ENCODE data around the gene AIG1. TPM values are rescaled to one million over a fixed set of nuclear protein-coding genes. Genes with fewer than 3 reads are reported as not detected.

AIG1 gene
- total RNA-seq, 1 experiment from 2014 or later = 175 TPM

GRCh38 chr6:143096403-143096802 lies 35.7 kb downstream of the AIG1 start:
- DNase-seq (ENCODE audit: low read depth) = no peak

DNA sequence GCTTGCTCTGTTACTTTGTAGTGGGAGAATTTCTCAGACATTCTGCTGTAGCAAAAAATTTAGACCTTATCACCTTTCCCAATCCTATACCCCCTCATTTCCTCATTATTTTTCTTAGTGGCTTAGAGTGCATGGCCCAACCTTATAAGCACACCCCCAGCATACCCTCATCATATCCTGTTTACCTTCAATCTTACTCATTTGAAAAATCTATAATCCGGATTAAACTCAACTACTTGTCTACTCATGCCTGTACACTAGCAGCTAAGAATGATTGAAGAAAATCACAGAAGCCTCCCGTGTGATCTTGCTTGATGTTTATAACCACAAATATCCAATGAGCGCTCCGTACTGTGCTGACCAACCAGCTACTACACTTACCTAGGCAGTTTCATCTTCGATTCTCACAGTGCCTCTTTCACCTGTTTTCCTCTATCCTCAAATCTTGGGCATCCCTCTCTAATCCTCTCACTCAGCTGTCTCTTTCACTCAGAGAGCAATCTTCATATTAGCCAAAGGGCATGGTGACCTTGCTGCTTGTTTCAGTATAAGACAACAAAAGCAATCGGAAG lies 36.6 kb downstream of the AIG1 start:
- no peak for DNase-seq (ENCODE audit: low read depth)

DNA sequence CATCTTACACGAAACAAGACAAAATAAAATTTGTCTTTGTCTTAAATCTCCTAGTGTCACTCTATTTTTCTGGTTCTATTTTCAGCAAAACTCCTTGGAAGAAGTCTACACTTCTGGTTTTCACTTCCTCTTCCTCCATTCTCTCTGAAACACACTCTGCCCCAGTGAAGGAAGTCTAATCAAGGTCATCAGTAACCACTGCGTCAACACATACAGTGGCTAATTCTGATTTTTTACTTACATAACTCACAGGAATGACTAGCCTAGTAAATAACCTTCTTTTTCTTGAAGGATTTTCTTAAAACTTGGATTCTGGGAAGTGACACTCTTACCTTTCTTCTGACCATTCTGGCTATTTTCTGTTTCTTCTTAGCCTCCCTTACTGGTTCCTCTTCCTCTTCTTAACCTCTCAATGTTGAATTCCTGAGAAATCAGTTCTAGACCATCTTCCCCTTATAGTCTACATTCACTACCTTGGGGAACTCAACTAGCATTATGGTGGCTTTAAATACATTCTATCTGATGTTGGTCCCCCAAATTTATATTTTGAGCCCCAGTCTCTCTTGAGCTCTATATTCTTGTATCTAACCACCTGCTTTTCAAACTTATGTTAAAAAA lies 37.5 kb downstream of the AIG1 start:
- no peak for DNase-seq (ENCODE audit: low read depth)

DNA sequence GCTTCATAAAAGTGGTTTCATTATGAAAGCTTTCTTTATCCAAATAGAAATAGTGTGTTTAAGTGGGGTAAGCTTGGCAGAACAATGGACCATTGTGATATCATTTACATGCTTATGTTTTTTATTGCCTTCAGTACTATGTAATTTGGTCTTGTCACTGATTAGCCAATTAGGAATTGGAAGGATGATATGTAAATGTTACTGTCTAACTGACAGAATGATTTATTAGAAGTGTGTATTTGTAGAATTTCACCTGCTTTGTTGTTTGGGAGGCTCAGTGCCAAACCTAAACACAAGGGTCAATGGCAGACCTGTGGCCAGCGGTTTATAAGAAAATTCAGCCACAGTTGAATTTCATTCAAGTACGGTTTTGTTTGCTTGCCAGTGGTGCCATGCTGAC lies 39.0 kb downstream of the AIG1 start:
- peak; percentile 20 for DNase-seq (ENCODE audit: low read depth)

- DNase-seq (ENCODE audit: low read depth) = no peak
These were observed 39.7 kb downstream of the AIG1 start for GRCh38 chr6:143100429-143100828.

DNA sequence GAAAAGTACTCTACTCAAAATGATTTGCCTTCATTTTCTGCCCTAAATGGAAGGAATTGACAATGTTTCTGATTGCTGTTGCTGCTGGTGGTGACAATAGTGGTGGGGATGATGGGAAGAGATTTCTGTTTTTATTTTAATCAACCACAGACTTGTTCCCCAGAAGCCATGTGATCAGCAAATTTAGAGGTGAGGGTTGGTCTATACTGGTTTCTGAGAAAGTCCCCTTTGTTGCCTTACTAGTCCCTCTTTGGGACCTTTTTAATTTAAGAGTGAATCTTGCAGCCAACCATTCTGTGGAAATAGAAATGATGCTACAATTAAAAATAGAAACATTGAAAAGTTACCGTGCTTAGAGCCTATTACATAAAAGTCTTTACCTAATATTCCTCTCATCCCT lies 43.2 kb downstream of the AIG1 start:
- no peak for DNase-seq (ENCODE audit: low read depth)

GRCh38 chr6:143107440-143107839 lies 46.8 kb downstream of the AIG1 start:
- DNase-seq (ENCODE audit: low read depth) = no peak

DNA sequence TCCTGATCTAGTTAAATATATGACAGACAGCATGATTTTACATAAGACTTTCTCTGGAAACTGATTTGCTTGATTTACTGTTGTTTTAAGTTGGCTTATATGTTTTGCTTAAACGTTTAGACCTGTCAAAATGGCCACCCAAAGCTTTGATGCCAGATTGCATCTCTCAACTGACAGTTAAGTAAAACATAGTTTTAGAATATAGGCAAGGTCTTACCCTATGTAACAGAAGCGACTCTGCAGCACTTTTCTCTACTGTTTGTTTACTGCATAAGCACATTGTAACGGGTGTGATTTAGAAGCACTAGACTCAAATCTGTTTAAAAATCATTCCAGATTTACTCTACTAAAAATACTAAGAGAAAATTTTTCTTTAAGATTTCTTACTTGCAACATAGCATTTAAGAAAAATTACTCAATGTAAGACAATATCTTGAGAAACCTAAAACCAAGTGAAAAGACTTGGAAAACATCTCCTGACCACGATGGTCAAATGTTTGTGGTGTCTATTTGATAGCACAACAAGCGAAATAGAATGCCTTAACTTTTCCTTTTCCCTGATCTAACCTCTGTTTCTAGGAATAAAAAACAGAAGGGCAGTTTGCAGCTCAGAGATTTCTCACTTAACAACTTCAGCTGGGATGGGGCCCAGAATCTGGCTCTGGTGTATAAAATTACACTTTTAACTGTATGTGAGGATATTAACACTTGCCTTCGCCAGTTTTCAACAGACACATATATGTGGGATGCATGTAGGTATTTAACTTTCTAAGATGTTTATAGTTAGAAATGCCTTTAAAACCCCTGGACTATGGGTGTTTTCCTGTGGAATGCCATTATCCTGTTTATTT lies 47.4 kb downstream of the AIG1 start:
- DNase-seq (ENCODE audit: low read depth) = no peak

DNA sequence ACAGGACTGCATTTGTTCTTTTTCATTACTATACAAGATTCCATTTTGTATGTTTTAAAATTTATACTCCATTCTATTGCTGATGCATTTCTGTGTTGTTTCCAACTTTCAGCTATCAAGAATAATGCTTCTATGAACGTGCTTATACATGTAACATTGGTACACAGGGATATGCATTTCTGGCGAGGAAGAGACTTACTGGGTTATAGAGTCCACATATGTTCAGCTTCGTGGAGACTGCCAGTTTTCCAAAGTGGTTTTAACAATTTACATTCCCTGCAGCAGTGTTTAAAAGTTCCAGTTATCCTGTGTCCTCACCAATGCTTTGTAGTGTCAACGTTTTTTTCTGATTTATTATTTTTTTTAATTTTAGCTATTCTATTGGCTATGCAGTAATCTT lies 48.5 kb downstream of the AIG1 start:
- no peak for DNase-seq (ENCODE audit: low read depth)

GRCh38 chr6:143110572-143110971 lies 49.9 kb downstream of the AIG1 start:
- no peak for DNase-seq (ENCODE audit: low read depth)

DNA sequence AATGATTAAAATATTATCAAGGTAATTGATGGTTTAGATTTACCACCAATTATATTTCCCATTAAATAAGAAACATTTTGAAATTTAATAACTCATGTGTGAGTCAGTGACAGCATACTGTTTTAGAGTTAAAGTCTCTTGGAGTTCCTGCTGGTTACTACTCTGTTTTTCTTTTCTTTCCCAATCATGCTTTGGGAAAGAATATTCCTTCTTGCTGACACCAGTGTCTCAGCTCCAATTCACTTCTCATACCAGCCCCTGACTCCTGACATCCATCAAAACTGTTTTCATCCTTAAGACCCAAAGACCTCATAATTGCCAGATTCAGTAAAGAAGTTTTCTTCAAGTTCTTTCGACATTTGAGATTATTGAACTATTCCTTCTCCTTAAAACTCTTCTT lies 50.3 kb downstream of the AIG1 start:
- DNase-seq (ENCODE audit: low read depth) = no peak

GRCh38 chr6:143111443-143111842 lies 50.8 kb downstream of the AIG1 start:
- DNase-seq (ENCODE audit: low read depth) = no peak

DNA sequence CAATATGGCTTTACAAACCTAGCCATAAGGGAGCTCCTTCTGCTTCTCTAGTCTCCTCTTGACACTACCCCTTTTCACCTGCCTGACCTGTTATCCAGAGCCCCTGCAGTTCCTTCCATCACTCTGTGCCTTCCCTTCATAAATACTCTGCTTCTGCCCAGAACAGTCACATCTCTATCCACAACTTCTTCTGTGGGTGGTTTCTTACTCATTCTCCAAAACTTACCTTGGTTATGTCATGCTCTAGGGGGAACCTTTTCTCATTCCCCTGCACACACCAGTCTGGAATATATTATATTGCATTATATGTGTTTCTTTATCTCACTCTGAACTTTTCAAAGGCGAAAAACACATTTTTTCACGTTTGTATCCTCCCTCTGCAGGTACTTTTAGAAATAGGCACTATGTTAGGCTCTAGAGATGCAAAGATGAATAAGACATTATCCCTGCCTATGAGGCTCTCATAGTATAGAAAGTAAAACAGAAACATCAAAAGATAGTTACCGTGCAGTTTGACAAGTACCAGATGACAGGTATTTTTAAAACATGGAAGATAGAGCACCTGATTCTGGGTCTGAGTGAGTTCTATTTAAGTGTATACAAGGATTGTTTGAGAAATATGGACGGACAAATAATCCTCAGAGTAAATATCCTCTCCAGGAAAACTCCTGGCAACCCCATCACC lies 51.5 kb downstream of the AIG1 start:
- DNase-seq (ENCODE audit: low read depth) = no peak

DNA sequence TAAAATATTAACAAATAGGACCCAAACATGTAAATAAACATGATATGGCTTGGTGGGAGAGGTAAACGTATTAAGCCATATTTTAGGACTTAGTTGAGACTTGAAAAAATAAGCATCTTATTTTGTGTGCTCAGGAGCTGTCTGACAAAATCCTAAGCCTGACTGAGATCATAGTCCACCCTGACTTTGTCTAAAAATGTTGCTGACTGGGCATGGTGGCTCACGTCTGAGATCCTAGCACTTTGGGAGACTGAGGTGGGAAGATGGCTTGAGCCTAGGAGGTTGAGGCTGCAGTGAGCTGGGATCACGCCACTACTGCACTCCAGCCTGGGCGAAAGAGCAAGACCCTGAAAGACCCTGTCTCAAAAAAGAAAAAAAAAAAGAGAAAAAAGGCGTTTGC lies 52.1 kb downstream of the AIG1 start:
- no peak for DNase-seq (ENCODE audit: low read depth)

- no peak for DNase-seq (ENCODE audit: low read depth)
These were observed 55.0 kb downstream of the AIG1 start for GRCh38 chr6:143115728-143116127.

- no peak for DNase-seq (ENCODE audit: low read depth)
These were observed 56.4 kb downstream of the AIG1 start for GRCh38 chr6:143117108-143117507.

- DNase-seq (ENCODE audit: low read depth) = no peak
These were observed 58.6 kb downstream of the AIG1 start for GRCh38 chr6:143119260-143119659.

DNA sequence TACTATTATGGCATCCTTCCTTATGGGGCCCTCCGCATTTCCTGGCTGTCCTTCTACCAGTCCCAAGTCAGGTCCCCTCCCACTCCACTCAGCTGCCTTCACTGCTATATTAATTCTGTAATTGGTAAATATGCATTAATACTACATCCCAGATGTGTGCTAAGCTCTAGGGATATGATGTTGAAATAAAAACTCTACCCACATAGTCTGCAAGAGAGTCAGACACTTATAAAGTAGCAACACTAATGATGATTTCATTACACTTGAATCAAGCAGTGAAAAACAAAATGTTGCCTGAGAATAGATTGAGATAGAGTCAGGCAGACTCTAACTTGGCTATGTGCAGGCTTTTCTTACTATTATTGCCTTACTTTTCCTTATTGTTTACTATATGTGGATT lies 62.4 kb downstream of the AIG1 start:
- no peak for DNase-seq (ENCODE audit: low read depth)

- no peak for DNase-seq (ENCODE audit: low read depth)
These were observed 63.3 kb downstream of the AIG1 start for GRCh38 chr6:143123941-143124340.

DNA sequence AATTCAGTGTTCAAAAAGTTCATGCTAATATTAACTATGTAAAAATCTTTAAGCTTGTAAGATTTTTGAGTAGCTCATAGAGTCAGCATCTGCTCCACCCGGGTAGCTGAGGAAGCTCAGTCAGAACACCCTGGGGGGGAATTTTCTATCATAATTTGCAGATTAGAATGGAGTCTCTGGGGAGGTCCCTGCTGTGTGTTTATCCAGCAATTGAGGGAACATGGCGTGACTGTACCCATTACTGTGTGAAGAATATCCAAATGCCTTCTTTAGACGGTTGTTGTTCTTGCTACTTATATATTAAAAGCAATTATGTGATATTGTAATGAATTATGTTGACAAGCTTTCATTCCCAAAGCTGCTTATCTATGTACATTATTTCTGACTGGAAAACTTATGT lies 64.8 kb downstream of the AIG1 start:
- DNase-seq (ENCODE audit: low read depth) = peak; percentile 81

GRCh38 chr6:143125864-143126573 lies 65.3 kb downstream of the AIG1 start:
- peak; percentile 97 for DNase-seq (ENCODE audit: low read depth)

- no peak for DNase-seq (ENCODE audit: low read depth)
These were observed 65.9 kb downstream of the AIG1 start for GRCh38 chr6:143126574-143126941.
